Activated CD8-positive, alpha-beta memory T cell treated with anti-CD3 and anti-CD28 coated beads for 48 hours (primary cell): ENCODE data around the gene KLRB1.
"Not testable (repeated sequence)": the region's sequence is repeated elsewhere in the genome, so short reads cannot be mapped to it uniquely, and the experiment has no call there.

Source experiments
- DNase-seq, 3 experiments: peaks; one replicate each; pipeline ENCODE4 v3.0.0-alpha.2; 2020; ENCODE audit warnings: low read depth in 2 of 3, low spot score in 2 of 3

Gene KLRB1

DNA sequence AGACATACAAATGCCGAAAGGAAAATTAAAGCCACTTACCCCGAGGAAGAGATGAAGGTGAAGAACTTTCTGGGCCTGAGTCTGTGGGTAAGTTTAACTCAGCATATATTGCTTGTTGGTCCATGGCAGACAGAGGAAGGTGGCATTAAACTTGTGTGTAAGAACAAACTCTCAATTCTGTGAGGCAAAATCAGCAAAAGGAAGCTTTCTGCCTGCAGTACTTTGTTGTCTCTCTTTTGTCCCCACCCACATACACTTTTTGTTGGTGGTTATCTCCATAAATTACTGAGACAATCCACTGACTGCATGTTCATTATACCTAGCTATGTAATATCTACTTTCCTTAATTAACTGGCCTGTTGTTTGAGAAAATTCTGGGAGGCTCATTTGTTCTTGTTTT is at the start of gene KLRB1:
TSS of gene KLRB1 (minus strand) at position 201 of the 400 bp plus-strand sequence. CDS start at position 124, 77 bp downstream.
- no peak for DNase-seq

DNA sequence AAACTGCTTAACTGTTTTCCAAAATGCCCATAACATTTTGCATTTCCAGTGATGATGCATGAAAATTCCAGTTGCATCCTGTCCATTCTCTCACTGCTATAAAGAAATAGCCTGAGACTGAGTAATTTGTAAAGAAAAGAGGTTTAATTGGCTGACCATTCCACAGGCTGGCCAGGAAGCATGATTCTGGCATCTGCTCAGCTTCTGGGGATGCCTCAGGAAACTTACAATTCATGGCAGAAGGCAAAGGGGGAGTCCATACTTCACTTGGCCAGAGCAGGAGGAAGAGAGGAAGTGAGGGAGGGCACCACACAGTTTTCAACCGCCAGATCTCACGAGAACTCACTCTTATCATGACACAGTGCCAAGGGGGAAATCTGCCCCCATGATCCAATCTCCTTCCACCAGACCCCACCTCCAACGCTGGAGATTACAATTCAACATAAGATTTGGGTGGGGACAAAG is 43.6 kb upstream of the KLRB1 start:
- DNase-seq, result no peak

DNA sequence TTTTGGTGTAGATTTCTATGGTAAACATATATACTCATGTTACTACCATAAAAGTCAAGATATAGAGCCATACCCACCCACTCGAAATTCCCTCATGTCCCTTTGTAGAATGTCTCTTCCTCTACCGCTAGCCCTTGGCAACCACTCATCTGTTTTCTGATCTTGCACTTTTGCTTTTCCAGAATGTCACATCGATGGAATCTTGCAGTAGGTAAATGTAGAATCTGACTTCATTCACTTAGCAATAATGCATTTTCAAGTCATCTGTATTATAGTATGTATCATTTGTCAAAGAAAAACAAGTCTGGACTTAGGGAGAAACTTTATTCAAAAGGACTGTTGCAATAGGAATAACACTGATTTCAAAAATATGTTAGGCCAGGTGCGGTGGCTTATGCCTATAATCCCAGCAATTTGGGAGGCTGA is 42.4 kb upstream of the KLRB1 start:
- DNase-seq, result no peak

DNA sequence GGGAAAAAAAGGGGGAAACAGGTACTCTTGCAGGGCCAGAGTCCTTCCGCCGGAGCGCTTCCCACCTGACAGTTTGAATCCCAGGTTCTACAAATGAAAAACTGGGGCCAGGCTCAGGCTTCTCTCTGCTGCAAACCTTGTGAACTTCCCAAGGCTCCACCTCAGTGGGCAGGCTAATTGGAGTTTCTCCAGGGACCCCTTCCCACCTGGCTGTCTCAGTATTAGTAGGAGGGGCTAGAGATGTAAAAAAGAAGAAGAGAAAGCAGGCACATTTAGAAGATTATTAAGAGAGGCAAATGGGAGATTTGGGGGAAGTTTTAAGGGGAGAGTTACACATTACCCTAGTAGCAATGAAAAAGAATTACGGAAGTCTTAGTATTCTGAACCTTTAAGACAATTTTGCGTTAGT is 41.8 kb upstream of the KLRB1 start:
- no peak for DNase-seq

DNA sequence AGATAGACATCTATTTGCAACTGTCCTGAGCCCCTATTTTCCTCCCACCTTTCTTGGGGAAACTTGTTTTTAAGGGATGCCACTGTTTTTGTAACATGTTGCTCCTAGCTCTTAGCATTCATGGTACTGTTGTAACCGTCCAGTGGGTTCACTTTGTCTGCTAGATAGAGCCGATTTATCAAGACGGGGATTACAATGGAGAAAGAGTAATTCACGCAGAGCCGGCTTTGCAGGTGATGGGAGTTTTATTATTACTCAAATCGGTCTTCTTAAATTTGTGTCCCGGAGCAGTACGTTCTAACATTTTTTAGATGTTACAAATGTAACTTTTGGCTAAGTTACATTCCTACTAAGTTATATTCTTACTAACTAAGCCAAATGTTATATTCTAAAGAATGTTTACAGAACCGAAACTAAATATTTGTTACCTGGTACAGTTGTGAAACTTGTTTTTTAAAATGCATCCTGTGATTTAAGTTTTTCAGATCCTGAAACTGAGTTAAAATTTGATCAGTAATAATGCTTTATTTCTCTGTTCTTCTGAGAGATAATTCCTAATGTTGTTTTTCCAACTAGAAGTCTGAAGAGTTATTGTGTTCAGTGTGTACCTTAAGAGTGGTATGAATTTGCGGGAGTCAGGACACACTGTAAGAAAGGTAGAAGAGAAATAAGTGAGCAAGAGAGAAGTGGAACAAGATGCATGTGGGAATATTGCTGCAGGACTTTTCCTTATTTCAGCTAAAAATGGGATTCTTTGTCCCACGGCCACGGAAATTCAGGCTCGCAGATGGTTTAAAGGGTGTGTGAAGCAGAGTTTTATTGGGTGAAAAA is 41.2 kb upstream of the KLRB1 start:
- DNase-seq, result no peak

DNA sequence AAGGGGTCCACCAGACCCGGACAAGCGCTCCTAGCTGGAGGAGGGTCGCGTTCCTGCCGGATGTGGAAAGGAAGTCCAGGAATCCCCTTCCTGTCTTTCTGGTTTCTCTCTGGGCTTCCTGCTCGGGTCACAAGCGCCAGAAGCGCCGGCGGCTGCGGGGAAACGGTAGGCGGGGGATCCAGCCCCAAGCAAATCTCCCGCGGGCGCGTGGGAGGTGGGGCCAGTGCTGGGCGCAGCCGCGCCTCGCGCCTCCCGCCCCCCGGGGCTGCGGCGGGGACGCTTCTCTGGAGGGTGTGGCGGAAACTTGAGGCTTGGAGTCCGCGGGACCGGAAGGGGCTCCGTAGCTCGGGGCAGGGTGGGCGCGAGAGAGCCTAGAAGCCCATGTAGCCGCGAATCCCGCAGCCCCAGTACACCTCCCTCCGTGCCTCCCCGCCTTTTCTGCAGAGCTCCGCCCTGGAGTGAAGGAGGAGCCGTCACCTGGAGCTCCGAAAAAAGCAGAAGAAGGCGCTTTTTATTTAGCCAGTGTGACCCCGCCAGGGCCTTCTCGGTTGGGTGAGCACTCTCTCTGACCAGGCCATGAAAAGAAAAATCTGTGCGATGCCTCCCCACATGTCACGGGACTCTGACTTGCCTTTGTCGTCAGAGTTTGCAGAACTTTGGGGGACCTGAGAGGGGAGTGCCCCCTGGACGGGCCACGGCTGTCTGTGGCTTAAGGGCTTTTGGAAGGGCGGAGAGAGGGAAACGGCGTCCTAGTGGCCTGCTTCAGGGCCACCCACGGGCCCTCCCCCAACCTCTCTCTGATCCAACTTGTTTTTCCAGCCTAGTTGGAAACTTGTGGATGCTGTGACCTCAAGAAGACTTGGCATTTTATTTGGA is 40.3 kb upstream of the KLRB1 start:
- peak; percentile 71 to 94 (median 92) for DNase-seq

DNA sequence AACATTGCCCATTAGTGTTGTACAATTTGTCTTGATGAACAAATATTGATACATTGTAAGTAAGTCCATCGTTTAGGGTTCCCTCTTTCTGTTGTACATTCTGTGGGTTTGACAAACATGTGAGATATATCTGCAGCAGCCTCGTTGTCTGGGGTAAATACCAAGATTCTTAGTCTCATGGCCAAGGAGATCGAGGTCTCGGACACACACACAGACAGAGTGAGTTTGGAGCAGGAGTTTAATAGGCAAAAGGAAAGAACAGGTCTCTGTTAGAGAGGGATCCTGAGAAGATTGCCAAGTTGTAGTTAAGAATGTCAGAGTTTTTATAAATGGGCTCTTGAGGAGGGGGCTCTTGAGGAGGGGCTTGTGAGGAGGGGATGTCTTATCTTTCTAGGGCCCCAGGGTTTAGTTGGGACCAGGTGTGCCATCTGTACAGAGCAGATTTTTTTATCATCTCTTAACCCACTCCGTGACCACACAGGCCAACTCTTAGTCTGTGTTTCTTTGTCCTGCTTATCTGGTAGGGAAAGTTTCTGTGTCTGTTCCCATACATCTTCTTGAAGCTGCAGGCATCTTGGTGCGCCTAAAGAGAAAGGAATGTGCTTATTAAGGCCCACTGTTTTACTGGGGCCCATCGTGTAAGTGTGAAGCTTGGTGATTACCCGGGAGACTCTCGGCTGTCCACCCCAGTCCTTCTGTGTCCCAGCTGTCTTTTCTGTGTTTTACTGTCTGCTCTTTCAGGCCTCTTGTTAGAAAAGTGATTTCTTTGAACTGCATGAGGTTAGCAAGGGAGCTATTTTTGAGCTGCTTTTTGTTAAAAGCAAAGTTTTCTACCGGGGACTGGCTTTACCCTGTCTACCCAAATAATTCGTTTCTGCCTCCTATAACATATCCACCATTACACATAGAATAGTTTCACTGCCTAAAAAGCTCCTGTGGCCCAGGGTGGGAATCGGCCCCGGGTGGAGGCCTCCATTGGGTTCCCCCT is 39.4 kb upstream of the KLRB1 start:
- DNase-seq, result no peak

DNA sequence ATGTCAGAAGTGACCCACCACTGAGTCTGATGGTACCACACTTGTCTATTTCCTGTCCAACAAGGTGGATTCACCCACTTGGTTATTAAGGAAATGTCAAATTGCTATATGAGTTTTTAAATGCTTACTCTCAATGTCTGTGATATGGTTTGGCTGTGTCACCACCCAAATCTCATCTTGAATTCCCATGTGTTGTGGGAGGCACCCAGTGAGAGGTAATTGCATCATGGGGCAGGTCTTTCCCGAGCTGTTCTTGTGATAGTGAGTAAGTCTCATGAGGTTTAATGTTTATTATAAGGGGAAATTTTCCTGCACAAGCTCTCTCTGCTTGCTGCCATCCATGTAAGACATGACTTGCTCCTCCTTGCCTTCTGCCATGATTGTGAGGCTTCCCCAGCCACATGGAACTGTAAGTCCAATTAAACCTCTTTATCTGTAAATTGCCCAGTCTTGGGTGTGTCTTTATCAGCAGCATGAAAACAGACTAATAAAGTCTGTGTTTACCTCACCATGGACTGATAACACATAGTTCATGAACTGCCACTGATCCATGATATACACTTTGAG is 37.4 kb upstream of the KLRB1 start:
- not testable (repeated sequence) for DNase-seq

DNA sequence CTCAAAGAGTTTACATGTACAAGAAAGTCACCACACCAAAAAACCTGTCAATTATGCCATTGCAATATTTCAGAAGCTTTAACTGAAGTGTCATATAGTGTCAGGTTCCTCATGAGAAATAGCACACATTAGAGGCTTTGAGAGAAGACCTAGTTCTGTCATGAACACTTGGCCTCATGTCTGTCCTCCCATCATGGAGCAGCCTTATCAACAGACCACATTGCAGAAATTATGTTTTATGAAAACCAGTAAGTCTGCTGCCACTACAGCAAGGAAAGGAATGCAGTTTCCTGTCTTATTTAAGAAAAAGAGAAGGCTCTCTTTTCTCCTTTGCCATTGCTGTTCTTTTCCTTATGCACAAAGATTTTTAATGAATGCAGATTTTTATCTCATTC is 35.5 kb upstream of the KLRB1 start:
- DNase-seq, result no peak

DNA sequence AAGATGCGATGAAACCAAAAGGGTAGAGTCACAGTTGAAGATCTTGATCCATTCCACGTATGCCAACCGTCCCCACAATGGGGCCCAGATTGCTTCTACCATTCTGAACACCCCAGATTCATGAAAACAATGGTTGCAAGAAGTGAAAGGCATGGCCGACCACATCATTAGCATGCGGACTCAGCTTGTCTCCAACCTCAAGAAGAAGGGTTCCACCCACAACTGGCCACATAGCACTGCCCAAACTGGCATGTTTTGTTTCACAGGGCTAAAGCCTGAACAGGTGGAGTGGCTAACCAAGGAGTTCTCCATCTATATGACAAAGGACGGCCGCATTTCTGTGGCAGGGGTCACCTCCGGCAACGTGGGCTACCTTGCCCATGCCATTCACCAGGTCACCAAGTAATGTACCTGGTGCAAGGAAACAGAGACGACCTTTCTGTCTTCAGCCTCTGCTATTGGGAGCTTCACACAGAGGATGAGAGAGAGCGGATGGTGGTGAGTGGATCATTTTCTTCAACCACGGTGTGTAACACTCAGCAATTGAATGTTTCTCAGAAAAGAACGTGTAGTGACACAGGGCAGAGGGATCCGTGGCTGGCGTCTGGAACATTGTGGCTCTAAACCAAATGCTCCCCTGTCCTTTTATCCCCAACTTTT is 35.0 kb upstream of the KLRB1 start:
- DNase-seq, result no peak

DNA sequence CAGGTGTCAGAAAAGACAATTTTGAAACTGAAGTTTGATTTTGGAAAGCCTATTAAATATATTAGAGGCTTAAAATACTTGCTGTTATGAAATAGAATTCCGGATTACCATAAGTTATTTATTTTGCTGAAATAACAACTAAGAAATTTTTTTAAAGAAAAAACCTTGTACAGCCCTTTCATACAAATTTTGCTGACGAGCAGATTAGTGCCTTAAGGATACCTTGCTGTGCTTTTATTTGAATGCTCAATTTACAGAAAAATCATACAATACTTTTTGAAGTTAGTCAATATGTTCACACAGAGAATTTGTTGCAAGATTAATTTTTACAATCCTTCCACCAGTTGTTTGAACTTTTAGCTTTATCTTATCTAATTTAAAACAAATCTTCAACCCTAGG is 32.3 kb upstream of the KLRB1 start:
- DNase-seq, result no peak

DNA sequence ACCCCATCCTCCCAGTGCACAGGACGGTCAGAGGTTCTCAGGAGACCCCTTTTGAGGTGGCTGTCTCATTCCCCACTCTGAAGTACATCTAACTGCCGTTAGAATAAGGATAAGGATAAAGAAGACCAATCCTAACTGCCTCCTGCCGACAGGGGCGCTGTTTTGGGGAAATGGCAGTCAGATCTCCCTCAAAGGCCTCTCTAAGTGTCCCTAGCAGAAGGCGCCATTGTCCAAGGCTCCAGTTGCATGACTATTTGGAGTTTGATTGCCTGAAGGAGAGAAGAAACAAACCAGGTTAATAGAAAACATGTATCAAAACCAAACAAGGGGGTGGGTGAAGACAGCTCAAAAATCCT is 29.1 kb upstream of the KLRB1 start:
- no peak for DNase-seq

DNA sequence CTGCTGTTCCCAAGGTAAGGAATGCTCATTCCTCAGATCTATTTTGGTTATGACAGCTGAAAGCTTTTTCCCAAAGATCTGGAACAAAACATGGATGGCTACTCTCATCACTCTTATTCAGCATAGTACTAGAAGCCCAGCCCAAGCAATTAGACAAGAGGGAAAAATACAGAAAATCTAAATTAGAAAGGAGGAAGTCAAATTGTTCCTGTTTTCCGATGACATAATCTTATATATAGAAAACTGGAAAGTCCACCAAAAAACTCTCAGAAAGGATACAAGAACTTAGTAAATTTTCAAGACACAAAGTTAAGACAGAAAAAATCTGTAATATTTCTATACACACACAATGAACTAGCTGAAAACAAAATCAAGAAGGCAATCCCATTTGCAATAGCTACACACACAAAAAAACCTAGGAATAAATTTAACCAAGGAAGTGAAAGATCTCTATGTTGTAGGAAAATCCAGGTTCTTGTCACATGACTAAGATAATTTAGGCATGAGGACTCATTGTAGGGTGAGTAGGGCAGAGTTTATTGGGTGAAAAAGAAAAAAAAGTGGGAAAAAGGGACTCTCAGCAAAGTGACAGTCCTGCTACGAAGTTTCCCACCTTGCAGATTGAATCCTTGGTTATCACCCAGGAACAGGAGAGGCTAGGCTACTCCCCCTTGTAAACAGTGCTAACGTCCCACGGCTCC is 28.6 kb upstream of the KLRB1 start:
- DNase-seq, result no peak

DNA sequence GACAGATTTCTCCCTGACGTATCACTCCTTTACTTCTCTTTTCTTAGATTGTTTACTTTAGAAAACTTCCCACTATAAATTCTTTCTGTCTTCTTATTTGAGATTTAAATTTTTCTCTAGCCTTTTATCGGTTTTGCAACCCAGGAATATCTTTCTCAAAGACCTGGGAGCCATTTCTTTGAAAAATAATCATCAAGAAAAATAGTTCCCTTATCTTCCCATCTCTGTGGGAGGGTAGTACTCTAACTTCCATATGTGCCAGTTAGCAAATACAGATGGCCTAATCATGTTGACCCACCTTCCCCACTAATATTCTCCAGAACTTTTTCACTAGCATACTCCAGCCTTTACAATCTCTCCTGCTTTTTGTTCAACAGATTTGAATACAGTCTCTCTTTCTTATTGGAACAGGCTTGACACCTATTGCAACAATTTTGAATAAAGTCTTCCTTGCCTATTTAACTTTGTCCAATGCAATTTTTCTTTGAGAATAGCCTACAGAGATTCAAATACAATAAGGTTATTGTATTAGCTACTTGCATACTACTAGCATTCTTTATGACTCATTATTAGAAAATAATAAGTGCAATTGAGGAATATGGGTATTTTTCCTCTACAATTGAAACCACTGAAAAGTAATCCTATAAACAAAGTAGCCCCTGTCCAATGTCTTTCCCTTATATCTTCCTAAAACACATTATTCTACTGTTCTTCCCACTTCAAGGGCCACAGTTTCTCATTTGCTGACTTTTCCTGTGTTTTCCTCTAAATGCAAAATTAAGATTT is 27.4 kb upstream of the KLRB1 start:
- DNase-seq, result no peak

DNA sequence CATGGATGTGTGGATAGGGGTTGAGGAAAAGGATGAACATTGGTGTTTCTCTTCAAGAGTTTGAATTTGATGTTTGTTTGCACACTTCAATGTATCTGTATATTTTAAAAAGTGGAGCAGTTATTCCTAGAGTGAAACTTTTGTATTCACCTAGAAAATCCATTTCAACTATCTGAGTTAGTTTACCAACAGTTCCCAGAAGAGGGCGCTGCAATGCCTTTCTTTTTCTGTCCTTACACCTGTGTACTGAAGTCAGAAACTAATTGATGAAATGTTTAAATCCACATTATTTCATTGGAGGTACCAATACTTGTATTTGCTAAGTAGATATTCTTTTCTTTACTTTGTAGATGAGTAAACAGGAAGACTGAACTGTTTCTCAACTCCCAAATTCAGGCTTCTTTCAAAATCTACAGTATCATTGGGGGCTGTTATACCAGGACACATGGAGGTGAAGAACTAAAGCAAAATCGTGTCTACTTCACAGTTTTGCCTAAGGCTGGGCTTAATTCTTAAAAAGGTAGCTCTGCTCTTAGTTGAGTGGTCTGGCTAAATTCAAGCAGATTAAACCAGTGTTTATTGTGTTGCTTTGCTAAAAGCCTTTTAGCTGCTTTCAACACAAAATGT is 26.6 kb upstream of the KLRB1 start:
- DNase-seq, result peak in 1 of 3 experiments; percentile 61

DNA sequence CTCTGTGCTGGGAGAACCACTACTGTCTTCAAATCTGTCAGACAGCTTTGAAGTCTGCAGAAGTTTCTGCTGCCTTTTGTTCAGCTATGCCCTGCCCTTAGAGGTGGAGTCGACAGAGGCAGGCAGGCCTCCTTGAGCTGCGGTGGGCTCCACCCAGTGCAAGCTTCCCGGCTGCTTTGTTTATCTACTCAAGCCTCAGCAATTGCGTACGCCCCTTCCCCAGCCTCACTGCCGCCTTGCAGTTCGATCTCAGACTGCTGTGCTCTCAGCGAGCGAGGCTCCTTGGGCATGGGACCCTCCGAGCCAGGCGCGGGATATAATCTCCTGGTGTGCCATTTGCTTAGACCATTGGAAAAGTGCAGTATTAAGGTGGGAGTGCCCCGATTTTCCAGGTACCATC is 25.1 kb upstream of the KLRB1 start:
- no peak for DNase-seq

DNA sequence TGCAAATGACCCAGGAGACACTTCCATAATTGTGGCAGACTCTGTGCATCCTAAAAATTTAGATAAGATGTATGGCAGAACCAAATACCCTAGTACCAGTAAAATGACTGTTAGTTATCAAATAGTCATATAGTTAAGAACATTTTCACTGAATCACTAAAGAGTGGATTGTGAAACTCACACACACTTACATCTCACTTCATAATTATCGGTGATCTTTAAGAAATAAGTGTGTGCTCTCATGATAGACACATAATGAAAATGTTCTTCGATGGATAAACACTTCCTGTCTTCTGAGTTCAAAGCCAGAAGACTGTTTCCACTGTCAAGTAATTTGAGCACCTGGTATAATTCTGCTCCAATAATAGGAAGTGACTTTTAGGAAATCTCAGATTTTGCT is 19.1 kb upstream of the KLRB1 start:
- no peak for DNase-seq

DNA sequence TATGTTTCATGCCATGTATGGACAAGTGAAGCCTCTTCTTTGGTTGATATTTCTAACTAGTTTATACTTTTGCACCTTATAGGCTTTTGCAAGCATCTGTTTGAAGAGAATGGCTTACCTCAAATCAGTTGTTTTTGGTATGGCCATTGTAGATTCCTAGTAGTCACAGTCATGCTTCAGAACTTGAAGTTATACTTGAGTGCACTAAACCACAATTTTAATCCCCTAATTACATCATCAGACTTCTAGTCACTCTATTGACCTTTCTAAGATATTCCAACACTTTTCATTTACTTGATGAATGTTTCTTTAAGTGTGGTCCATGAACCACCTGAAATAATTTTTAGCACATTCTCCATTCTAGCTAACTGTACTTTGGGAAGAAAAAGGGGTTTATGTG is 18.6 kb upstream of the KLRB1 start:
- DNase-seq, result no peak
